HT1080 (cell line): ENCODE results near the gene CXCR5. TPM values are rescaled to one million over a fixed set of nuclear protein-coding genes. Genes with fewer than 3 reads are reported as not detected.

Experiments
- DNase-seq: peaks from one replicate; pipeline ENCODE4 v3.0.0-alpha.2; 2015; ENCODE audit warnings: low read depth
- total RNA-seq: library from RNA; depleted of rRNA; stranded (reverse); fragments of >200 nt; shearing (Covaris generic); gene quantifications from 2 replicates; pipeline ENCODE4 v1.2.3, GENCODE V29; 2014

CXCR5 gene
- total RNA-seq, 1 experiment from 2014 or later, result not detected

DNA sequence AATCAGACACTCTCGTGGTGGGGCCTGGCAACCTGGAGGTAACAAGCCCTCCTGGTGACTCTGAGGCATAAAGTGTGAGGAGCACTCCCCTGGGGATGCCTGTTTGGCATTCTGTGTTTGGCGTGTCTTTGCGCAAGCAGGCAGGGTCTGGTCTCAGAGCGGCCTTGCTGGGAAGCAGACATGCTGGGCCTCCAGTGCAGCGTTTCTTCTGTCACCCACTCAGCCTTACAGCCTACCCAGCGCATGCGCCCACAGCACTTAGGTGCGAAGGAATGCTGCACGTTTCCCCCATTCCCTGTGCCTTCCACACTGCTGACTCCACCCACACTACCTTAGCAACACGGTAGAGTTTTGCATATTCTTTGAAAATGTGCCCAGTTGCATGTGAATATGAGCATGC, 7.4 kb upstream of the CXCR5 start:
- no peak for DNase-seq

DNA sequence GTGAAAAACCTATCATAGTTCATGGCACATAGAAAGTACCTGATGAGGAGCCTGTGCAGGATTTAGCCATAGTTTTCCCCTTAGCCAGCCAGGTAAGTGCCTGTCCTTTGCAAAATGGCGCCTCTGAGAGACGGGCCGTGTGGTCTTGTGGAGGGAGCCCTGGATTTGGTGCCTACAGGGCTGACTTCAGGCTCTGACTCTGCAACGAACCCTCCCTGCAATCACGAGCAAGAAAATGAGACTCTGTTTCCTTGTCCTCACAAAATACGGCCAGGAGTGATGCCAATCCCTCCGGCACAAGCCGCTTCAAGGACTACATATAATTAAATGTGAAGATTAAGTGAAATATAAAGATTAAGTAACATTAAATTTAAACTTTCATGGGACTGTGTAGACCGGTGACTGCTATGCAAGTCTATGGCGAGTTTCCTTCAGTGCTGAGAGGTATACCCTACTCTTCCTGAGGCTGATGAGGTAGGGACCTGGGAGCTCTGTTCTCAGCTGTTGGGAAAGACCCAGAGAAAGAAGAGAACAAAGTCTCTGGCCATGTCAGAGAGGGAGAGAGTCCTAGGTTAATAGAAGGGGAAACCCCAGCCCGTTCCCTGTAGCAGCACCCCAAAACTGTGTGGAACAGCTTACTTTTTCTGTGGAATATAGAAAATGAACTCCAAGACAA, 6.1 kb upstream of the CXCR5 start:
- DNase-seq, result no peak

GRCh38 chr11:118878163-118878563, 5.5 kb upstream of the CXCR5 start:
- DNase-seq, result no peak

GRCh38 chr11:118881228-118881627, 2.5 kb upstream of the CXCR5 start:
- no peak for DNase-seq

GRCh38 chr11:118882491-118882890, 1.2 kb upstream of the CXCR5 start:
- DNase-seq, result no peak

DNA sequence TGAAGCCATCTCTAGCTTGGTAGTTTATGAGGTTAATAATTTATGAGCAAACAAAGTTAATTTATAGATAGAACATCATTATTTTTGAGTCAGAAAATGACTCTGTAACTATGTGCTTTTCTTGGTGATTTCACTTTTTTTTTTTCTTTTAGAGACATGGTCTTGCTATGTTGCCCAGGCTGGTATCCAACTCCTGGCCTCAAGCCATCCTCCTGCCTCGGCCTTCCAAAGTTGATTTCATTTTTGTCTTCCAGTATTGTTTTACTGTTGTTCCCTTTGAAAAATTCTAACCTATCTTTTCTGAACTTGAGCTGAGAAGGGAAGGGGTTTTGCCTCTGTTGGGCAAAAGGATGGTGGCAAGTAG, 706 bp upstream of the CXCR5 start:
- no peak for DNase-seq

DNA sequence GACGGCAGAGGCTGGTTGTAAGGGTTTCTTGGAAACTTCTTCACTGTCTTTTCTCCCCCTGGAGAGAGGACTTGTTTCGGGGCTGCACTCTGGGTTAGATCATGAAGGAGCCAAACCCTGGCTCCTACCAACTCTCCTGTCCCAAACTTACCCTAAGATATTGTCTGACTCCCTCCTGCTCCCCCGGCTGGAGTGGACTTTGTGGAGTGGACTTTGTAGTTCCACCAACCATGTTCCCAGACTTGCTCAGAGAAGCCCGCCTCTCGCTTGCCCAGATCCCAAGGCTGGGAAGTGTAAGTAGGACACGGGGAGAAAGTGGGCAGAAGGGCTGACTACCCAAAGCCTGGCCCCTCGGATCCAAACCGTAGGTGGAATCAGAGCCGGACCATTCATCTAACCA, 1.2 kb downstream of the CXCR5 start:
- no peak for DNase-seq

DNA sequence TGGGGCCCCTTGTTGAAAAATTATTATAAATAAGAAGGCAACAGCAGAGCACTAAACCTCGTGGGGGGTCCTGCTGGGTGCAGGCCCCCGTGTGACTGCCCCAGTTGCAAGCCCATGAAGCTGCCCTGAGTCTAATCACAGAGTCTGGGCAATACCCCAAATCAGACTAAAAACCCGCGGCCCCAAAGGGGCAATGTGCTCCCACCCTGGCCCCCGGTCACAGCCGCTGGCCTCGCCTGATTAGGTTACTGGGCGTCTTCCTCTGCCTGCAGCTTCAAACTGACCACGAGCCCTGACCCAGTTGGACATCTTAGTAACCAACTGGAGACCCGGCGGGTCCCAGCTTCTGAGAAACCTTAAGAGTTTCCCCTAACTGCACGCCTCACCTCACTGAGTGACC, 1.6 kb downstream of the CXCR5 start:
- no peak for DNase-seq

DNA sequence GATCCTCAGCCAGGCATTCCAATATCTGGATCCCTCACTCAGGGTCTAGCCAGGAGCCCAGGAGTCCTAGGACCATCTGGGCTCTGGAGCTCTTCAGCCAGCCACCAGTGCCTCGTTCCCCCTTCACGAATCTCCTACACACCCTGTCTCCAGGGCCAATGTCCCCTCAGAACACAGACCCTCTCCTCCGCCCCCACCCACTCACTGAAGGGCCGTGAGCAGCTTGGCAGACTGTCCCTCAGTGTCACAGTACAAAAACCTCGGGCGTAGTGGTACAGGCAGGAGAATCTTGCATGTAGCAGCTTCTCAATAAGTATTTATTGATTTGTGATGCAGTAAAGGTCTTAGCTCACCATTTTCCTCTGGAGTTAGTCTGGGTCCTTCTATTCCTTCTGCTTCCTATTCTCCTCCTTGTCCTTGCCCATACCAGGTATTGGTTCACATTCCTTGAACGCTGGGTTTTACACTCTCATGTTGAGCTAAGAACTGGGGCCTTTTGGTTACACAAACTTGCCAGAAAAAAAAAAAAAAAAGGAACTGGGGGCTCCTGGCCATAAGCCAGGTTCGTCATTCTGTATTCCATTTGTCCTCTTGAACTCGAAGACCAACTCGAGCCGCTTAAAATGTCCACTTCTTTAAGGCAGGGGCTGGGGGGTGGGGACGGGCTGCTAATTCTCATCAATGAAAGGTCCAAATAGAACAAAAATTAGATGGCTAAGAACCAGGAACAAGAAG, 2.3 kb downstream of the CXCR5 start:
- DNase-seq, result no peak

DNA sequence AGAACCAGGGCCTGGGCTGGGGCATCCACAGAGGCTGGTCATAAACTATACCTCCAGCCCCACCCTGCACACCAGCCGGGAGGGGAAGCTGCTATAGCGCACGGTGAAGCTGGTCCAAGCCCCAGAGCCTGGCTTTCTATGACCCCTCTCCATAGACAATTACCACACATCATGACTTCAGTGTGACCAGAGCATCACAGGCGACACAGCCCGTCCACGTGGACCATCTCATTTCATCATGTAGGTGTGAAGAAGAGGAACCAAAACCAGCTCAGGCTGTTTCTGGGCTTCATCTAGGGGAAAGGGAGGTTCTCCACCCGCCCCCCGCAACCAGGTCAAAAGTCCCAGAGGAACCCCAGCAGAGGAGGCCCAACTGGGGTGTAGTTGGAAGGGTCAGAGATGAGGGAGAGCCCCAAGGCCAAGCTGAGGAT, 3.0 kb downstream of the CXCR5 start:
- no peak for DNase-seq

- no peak for DNase-seq
Measured at GRCh38 chr11:118887206-118887605, 3.5 kb downstream of the CXCR5 start.

GRCh38 chr11:118888398-118888797, 4.7 kb downstream of the CXCR5 start:
- no peak for DNase-seq

DNA sequence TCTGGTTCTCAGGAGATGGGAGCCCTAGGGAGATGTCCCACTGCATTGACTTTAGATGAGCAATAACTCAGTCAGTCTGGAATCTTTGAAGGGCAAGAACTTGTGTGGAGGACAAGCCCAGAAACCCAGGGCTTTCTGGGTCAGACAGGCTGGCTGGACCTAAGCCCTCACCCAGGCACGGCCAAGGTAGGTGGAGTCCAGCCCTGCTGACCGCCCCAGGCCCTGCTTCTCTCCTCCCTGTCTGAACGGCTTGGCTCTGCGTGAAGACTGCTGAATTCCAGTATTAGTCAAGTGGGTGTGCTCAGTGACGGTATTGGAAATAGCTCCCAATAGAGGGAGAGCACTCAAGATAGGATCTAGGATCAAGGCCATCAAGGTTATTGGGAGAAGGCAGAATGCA, 6.1 kb downstream of the CXCR5 start:
- no peak for DNase-seq

DNA sequence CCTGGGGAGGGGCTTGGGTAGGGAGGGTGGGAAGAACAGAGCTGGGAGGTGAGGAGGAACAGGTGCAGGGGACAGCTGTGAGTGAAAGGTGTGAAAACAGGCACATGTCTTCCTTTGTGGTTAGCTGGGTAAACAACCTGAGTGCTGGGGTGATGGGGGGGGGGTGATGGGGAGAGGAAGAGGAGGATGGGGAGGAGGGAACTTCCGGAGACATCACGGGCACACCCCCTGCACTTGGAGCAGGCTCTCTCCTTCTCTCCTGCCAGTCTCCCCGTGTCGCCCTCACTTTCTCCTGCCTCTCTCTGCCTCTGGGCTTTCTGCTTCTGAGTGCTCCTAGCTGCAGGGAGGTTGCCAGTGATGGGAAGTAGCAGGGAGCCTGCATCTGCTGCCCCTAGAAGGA, 8.8 kb downstream of the CXCR5 start:
- DNase-seq, result no peak

DNA sequence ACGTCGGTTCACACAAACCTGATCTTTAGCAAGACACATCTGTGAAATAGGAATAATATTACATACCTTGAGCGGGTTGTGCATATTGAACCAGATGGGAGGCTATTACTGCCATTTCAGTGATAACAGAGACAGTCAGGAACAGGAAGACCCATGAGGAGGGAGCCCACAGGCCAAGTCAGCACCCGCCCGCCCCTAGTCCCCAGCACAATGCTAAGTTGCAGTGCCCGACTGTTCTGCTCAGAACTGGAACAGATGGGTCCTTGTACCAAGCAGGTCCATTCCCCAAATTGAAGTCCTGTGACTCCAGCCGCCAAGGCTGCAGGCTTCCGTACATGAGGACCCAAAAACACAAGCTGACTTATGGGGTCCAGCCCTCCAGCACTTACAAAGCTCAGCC, 9.3 kb downstream of the CXCR5 start:
- DNase-seq, result no peak

- no peak for DNase-seq
Measured at GRCh38 chr11:118893662-118894061, 10.0 kb downstream of the CXCR5 start.

- no peak for DNase-seq
Measured at GRCh38 chr11:118894192-118894591, 10.5 kb downstream of the CXCR5 start.

DNA sequence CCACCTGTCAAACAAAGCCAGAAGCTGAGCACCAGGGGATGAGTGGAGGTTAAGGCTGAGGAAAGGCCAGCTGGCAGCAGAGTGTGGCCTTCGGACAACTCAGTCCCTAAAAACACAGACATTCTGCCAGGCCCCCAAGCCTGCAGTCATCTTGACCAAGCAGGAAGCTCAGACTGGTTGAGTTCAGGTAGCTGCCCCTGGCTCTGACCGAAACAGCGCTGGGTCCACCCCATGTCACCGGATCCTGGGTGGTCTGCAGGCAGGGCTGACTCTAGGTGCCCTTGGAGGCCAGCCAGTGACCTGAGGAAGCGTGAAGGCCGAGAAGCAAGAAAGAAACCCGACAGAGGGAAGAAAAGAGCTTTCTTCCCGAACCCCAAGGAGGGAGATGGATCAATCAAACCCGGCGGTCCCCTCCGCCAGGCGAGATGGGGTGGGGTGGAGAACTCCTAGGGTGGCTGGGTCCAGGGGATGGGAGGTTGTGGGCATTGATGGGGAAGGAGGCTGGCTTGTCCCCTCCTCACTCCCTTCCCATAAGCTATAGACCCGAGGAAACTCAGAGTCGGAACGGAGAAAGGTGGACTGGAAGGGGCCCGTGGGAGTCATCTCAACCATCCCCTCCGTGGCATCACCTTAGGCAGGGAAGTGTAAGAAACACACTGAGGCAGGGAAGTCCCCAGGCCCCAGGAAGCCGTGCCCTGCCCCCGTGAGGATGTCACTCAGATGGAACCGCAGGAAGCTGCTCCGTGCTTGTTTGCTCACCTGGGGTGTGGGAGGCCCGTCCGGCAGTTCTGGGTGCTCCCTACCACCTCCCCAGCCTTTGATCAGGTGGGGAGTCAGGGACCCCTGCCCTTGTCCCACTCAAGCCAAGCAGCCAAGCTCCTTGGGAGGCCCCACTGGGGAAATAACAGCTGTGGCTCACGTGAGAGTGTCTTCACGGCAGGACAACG, 11.7 kb downstream of the CXCR5 start:
- no peak for DNase-seq

DNA sequence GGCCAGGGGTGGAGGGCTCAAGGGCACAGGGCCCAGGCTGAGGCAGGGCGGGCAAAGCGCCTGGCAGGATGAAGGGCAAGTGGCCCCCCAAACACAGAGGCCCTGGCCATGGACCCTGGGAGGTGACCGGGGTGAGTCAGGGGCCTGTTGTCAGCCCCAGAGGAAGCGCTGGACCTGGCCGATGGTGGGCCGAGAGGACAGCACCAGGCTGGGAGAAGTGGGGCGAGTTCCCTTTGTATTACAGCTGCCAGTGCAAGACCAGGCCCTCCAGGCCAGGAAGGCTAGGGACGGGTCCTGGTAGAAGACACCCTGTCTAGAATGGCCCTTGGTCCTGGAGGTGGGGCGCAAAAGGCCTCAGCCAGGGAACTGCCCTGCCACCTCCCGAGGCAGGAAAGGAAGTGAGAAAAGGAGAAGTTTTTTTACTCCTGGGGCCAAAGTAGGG, 12.8 kb downstream of the CXCR5 start:
- no peak for DNase-seq

- DNase-seq, result no peak
Measured at GRCh38 chr11:118896921-118897591, 13.4 kb downstream of the CXCR5 start.

GRCh38 chr11:118897721-118898310, 14.1 kb downstream of the CXCR5 start:
- no peak for DNase-seq
